HK-2 (cell line): ENCODE measurements around the gene TAF4B.
"Not testable (repeated sequence)": the region's sequence is repeated elsewhere in the genome, so short reads cannot be mapped to it uniquely, and the experiment has no call there.

Source experiments
- DNase-seq: peaks from one replicate; pipeline ENCODE4 v3.0.0-alpha.2; 2018; ENCODE audit not compliant: unreplicated experiment

TAF4B gene

GRCh38 chr18:26307161-26307773 lies 81.0 kb downstream of the TAF4B start:
- DNase-seq = no peak

GRCh38 chr18:26309281-26309680 lies 83.0 kb downstream of the TAF4B start:
- DNase-seq = no peak

GRCh38 chr18:26312199-26312598 lies 86.0 kb downstream of the TAF4B start:
- no peak for DNase-seq

- DNase-seq = no peak
Observed at GRCh38 chr18:26317398-26317797, 91.2 kb downstream of the TAF4B start.

GRCh38 chr18:26320686-26321085 lies 94.4 kb downstream of the TAF4B start:
- DNase-seq = no peak

GRCh38 chr18:26322890-26323653 lies 96.8 kb downstream of the TAF4B start:
- DNase-seq = no peak

GRCh38 chr18:26325771-26326170 lies 99.5 kb downstream of the TAF4B start:
- no peak for DNase-seq

- no peak for DNase-seq
Observed at GRCh38 chr18:26327062-26327461, 100.8 kb downstream of the TAF4B start.

GRCh38 chr18:26332991-26333390 lies 106.7 kb downstream of the TAF4B start:
- DNase-seq = no peak

- no peak for DNase-seq
Observed at GRCh38 chr18:26335156-26335555, 108.9 kb downstream of the TAF4B start.

GRCh38 chr18:26335571-26336487 lies 109.6 kb downstream of the TAF4B start:
- no peak for DNase-seq

GRCh38 chr18:26336572-26336971 lies 110.3 kb downstream of the TAF4B start:
- no peak for DNase-seq

GRCh38 chr18:26342646-26343045 lies 116.4 kb downstream of the TAF4B start:
- no peak for DNase-seq

- no peak for DNase-seq
Observed at GRCh38 chr18:26350961-26351360, 124.7 kb downstream of the TAF4B start.

- DNase-seq = no peak
Observed at GRCh38 chr18:26356045-26356785, 130.0 kb downstream of the TAF4B start.

GRCh38 chr18:26357960-26358359 lies 131.7 kb downstream of the TAF4B start:
- DNase-seq = no peak

- DNase-seq = no peak
Observed at GRCh38 chr18:26362021-26362420, 135.8 kb downstream of the TAF4B start.

- DNase-seq = no peak
Observed at GRCh38 chr18:26367425-26367824, 141.2 kb downstream of the TAF4B start.

GRCh38 chr18:26370037-26370436 lies 143.8 kb downstream of the TAF4B start:
- no peak for DNase-seq

GRCh38 chr18:26376105-26376504 lies 149.9 kb downstream of the TAF4B start:
- DNase-seq = no peak

GRCh38 chr18:26378701-26379100 lies 152.5 kb downstream of the TAF4B start:
- no peak for DNase-seq

- DNase-seq = not testable (repeated sequence)
Observed at GRCh38 chr18:26381555-26381954, 155.3 kb downstream of the TAF4B start.
